Measurements from ENCODE around the gene RAD51. TPM values are rescaled to one million over a fixed set of nuclear protein-coding genes. Genes with fewer than 3 reads are reported as not detected.

The RAD51 gene
- total RNA-seq, 1 donor from 2014 or later, result 4.2 TPM

DNA sequence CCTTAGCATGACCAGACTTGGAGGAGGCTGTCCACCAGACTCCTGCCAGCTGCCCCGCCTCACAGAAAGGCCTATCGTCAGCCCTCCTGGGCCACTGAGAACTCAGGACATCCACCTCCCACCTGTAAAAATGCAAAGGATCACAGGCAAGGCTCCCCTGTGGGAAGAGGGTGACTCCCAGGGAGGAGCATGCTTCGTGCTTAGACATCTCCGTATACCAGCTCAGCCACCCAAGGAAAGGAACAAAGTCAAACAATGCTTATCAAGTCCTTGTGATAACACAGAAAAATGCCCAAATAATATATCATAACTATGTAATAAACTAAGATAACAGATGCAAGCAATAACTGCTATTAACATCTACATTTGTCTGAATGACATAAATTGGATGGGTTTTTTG lies 55.9 kb downstream of the RAD51 start:
- Histone ChIP-seq H3K36me3 (peaks cover 0 to 28% of the 10 kb centered on the region in 2 donors), H3K4me3 (no peak overlapping the region), H3K9me3 (no peaks in the 10 kb centered on the region), H3K27ac (no peak overlapping the region), H3K27me3 (no peaks in the 10 kb centered on the region), H3K4me1 (peaks cover 20% of the 10 kb centered on the region)
- TF ChIP-seq POLR2A (IDR thresholded peaks at IDR 0.05), result no peak
- TF ChIP-seq, protein P1, sequence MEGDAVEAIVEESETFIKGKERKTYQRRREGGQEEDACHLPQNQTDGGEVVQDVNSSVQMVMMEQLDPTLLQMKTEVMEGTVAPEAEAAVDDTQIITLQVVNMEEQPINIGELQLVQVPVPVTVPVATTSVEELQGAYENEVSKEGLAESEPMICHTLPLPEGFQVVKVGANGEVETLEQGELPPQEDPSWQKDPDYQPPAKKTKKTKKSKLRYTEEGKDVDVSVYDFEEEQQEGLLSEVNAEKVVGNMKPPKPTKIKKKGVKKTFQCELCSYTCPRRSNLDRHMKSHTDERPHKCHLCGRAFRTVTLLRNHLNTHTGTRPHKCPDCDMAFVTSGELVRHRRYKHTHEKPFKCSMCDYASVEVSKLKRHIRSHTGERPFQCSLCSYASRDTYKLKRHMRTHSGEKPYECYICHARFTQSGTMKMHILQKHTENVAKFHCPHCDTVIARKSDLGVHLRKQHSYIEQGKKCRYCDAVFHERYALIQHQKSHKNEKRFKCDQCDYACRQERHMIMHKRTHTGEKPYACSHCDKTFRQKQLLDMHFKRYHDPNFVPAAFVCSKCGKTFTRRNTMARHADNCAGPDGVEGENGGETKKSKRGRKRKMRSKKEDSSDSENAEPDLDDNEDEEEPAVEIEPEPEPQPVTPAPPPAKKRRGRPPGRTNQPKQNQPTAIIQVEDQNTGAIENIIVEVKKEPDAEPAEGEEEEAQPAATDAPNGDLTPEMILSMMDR (IDR thresholded peaks at IDR 0.05), result no peak
- TF ChIP-seq POLR2AphosphoS5 (IDR thresholded peaks at IDR 0.05; ENCODE audit: insufficient read depth in 1 of 2, low read depth in 1 of 2), result no peak
- intact Hi-C loops (cut with DNase I), result loop anchor here (10.0 kb wide), 1 partner anchor 56 kb away; the partner anchor contains the start of gene RAD51
- no peak for DNase-seq (ENCODE audit: extremely low spot score in 2 of 2)

- Histone ChIP-seq H3K9me3 (no peaks in the 10 kb centered on the region), H3K36me3 (peaks cover 0 to 28% of the 10 kb centered on the region in 2 donors), H3K27me3 (no peaks in the 10 kb centered on the region), H3K4me1 (peaks cover 20% of the 10 kb centered on the region), H3K27ac (no peak overlapping the region), H3K4me3 (no peak overlapping the region)
- TF ChIP-seq POLR2AphosphoS5 (IDR thresholded peaks at IDR 0.05; ENCODE audit: insufficient read depth in 1 of 2, low read depth in 1 of 2) (no peak), POLR2A (IDR thresholded peaks at IDR 0.05) (no peak)
- TF ChIP-seq, protein P1 (IDR thresholded peaks at IDR 0.05), result no peak
- intact Hi-C loops (cut with DNase I), result loop anchor here (10.0 kb wide), 1 partner anchor 57 kb away; the partner anchor contains the start of gene RAD51
- no peak for DNase-seq (ENCODE audit: extremely low spot score in 2 of 2)
Observed at GRCh38 chr15:40751745-40752144, 56.8 kb downstream of the RAD51 start.

DNA sequence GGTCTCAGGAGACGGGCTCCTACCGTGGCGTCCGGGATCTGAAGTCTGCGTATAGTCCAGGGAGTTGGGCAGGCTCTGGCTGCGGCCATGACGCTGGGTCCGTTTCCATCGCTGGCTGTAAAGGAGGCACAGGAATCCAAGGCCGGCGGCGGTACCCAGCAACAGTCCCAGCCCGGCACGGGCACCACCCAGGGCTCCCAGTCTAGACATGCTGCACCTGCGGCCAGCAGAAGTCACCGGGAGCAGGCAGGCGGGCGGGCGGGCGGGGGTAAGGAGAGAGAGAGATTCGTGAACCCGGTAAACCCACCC lies 59.6 kb downstream of the RAD51 start:
- intact Hi-C loops (cut with DNase I), result loop anchor here (10.0 kb wide), 1 partner anchor 60 kb away; the partner anchor contains the start of gene RAD51
- no peaks in the 10 kb centered on the region for H3K27me3 ChIP-seq
- DNase-seq (ENCODE audit: extremely low spot score in 2 of 2), result peak in 1 of 2 donors; percentile 89

DNA sequence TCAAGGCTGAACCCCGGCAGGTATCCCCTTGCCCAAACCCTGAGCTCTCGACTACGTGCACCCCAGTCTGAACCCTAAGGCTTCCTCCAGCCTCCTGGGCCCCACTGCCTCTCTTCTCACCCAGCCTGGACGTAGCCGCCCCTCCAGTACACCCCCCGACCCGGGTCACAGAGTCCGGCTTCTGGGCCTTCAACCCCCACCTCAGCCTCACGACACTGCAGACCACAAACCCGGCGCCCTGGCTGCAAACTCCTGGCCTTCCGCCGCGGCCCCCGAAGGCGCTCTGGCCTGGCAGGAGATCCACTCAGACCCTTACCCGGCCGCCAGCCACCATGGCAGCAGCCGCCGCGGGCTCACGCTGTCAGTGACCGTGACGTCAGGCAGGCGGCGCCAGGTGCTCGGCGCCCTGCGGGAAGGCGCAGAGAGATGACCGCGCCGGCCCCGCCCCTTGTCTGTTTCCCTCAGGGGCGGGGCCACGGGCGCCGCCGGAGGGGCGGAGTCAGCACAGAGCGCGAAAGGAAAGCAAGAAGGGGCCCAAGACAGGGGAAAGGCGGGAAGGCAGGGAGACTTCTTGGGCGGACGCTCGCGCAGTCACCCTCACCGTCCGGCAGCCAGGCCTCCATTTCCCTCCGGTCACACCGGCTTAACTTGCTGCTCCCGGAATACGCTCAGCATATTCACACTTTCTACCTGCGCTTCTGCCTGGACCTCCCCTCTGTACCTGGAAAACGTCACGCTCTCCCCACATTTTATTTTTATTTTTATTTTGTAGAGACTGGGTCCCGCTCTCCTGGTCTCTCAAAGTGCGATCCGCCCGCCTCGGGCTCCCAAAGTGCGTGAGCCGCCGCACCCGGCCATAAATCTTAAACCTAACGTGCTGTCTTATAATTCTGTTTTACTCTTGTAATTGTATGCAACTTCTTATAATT lies 60.2 kb downstream of the RAD51 start, which contains the start of gene RMDN3:
Gene RMDN3, minus strand, starts transcription at position 372 of the 929 bp plus-strand sequence. CDS start 471 bp downstream, outside the sequence.
- peak in 1 of 2 donors; percentile 94 for DNase-seq (ENCODE audit: extremely low spot score in 2 of 2)
- Histone ChIP-seq H3K4me3 (peak within 1 kb of the TSS; percentile 64 to 71), H3K9me3 (no peaks in the 10 kb centered on the region), H3K27ac (peak within 1 kb of the TSS; percentile 81), H3K4me1 (peaks cover 20% of the 10 kb centered on the region), H3K27me3 (no peaks in the 10 kb centered on the region), H3K36me3 (peaks cover 0 to 21% of the 10 kb centered on the region in 2 donors)
- TF ChIP-seq POLR2AphosphoS5 (IDR thresholded peaks at IDR 0.05; ENCODE audit: insufficient read depth in 1 of 2, low read depth in 1 of 2) (peak; percentile 83 to 90), POLR2A (IDR thresholded peaks at IDR 0.05) (peak in 1 of 2 donors; percentile 45)
- TF ChIP-seq, protein P1 (IDR thresholded peaks at IDR 0.05), result no peak
- intact Hi-C loops (cut with DNase I), result loop anchor here (10.0 kb wide), 1 partner anchor 60 kb away; the partner anchor contains the start of gene RAD51

More for the DNA sequence above, 59.6 kb downstream of the RAD51 start:
- peaks cover 20% of the 10 kb centered on the region for H3K4me1 ChIP-seq
- H3K27ac ChIP-seq, result peak overlapping the region; percentile 81
- H3K9me3 ChIP-seq, result no peaks in the 10 kb centered on the region
- TF ChIP-seq, protein P1 (IDR thresholded peaks at IDR 0.05), result no peak
- no peak for TF ChIP-seq POLR2A (IDR thresholded peaks at IDR 0.05)
- no peak for TF ChIP-seq POLR2AphosphoS5 (IDR thresholded peaks at IDR 0.05; ENCODE audit: insufficient read depth in 1 of 2, low read depth in 1 of 2)
- peaks cover 0 to 22% of the 10 kb centered on the region in 2 donors for H3K36me3 ChIP-seq
- peak overlapping the region; percentile 64 to 71 for H3K4me3 ChIP-seq
